H4 (cell line): ENCODE data around the gene CADM4. TPM values are rescaled to one million over a fixed set of nuclear protein-coding genes. Genes with fewer than 3 reads are reported as not detected.

Source experiments
- DNase-seq: peaks from one replicate; pipeline ENCODE4 v3.0.0-alpha.2; 2015; ENCODE audit warnings: low spot score
- total RNA-seq: library from RNA; depleted of rRNA; stranded (reverse); fragments of >200 nt; shearing (Covaris generic); gene quantifications from 2 replicates; pipeline ENCODE4 v1.2.3, GENCODE V29; 2014; rRNA removed

The CADM4 gene
- total RNA-seq, 1 experiment from 2014 or later, result 2.2 TPM

- DNase-seq, result no peak
Observed at GRCh38 chr19:43586346-43586745, 53.3 kb downstream of the CADM4 start.

GRCh38 chr19:43584484-43584883 lies 55.2 kb downstream of the CADM4 start:
- no peak for DNase-seq

GRCh38 chr19:43582495-43582894 lies 57.2 kb downstream of the CADM4 start:
- DNase-seq, result no peak

DNA sequence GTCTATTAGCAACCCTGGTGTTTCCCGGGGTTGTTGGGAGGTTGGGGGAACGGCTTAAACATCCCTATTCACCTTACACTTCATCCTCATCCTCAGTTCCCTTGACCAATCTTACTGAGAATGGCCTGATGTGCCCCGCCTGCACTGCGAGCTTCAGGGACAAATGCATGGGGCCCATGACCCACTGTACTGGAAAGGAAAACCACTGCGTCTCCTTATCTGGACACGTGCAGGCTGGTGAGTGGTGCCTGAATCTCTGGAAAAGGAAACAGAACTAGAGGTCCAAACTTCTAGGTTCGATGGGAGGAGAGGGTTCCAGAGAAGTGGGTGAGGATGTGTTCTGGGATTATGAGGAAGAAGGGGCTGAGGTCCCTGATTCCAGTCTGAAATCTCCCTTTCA lies 58.2 kb downstream of the CADM4 start:
- no peak for DNase-seq

DNA sequence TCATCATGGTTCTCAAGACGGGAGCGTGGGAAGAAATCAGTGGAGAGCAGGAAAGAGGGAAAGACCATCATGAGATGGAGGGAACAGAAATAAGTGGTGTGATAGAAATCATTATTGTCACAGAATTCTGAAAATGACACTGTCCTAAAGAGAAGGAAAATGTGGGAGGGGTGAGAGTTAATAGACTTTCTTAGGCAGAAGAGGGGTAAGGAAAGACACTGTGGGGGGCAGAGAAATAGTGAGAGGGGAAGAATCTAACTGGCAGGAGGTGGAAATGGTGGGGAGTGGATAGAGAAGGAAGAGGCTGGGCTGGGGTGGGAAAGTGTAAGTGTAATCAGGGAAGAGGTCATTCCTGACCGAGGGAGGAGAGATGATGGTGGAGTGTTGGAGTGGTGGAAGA lies 60.9 kb downstream of the CADM4 start:
- no peak for DNase-seq

DNA sequence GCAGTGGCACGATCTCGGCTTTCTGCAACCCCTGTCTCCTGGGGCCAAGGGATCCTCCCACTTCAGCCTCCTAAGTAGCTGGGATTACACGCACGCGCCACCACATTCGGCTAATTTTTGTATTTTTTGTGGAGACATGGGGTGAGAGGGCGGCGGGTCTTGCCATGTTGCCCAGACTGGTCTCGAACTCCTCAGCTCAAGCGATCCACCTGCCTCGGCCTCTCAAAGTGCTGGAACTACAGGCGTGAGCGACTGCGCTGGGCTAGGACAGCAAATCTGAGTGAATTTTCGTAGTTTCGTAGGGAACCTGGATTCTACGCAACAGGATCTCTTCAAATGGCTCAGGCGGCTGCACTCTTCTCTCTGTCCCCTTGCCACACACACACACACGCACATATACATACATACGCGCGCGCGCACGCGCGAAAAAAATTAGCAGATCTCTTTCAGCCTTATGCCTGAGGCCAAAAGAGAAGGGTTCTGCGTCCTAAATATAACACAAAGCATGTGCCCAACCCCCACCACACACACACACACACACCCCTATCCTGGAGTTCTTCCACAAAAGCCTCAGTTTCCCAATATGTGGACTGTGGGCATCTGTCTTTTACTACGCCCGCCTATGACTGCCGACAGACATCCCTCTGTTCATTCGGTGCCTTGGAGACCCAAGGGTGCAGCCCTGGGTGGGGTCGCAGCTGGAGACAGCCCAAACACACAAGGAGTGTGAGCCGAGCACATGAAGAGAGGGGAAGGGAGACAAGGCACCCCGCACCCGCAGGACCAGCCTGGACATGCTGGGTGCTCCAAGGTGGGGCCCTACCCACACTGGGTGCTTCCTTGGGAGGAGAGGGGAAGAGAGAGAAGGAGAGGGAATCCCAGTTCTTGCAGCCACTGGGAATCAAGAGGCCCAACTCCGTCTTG lies 63.4 kb downstream of the CADM4 start:
- no peak for DNase-seq

GRCh38 chr19:43575156-43575950 lies 64.3 kb downstream of the CADM4 start, which contains the start of the genes PINLYP and XRCC1:
PINLYP (plus strand) TSS chr19:43575801; CDS start chr19:43577192, 1,391 bp downstream.
XRCC1 (minus strand) TSS chr19:43575527; CDS start chr19:43575458, 69 bp downstream.
- DNase-seq, result peak; percentile 99

GRCh38 chr19:43574424-43575155 lies 65.1 kb downstream of the CADM4 start:
- DNase-seq, result peak; percentile 35

Other genes starting within 250 kb of the CADM4 start
- gene TEX101, start 225.0 kb downstream of the CADM4 start, total RNA-seq, result not detected in 2 replicates
- 0.17 and 0.29 TPM in 2 replicates for gene LYPD3, start 174.2 kb downstream of the CADM4 start, total RNA-seq
- gene PHLDB3, start 135.1 kb downstream of the CADM4 start, total RNA-seq, result 1.3 and 2.1 TPM in 2 replicates
- 33.6 and 50.4 TPM in 2 replicates for gene ETHE1, start 112.6 kb downstream of the CADM4 start, total RNA-seq
- not detected in 2 replicates for gene ZNF575, start 106.7 kb downstream of the CADM4 start, total RNA-seq
- 29.2 and 31.0 TPM in 2 replicates for gene XRCC1, start 64.3 kb downstream of the CADM4 start, total RNA-seq
- gene PINLYP, start 64.0 kb downstream of the CADM4 start, total RNA-seq, result not detected in 2 replicates
- gene IRGQ, start 43.7 kb downstream of the CADM4 start, total RNA-seq, result 20.6 and 22.4 TPM in 2 replicates
- gene ZNF576, start 43.3 kb downstream of the CADM4 start, total RNA-seq, result 12.5 and 17.7 TPM in 2 replicates
- gene SRRM5, start 27.8 kb downstream of the CADM4 start, total RNA-seq, result not detected in 2 replicates
- gene ZNF428, start 20.2 kb downstream of the CADM4 start, total RNA-seq, result 20.4 and 34.2 TPM in 2 replicates
- gene PLAUR, start 30.3 kb upstream of the CADM4 start, total RNA-seq, result 41.3 and 53.7 TPM in 2 replicates
- gene IRGC, start 76.2 kb upstream of the CADM4 start, total RNA-seq, result not detected in 2 replicates
- gene SMG9, start 115.1 kb upstream of the CADM4 start, total RNA-seq, result 7.9 and 14.9 TPM in 2 replicates
- gene KCNN4, start 141.1 kb upstream of the CADM4 start, total RNA-seq, result 1.2 and 3.1 TPM in 2 replicates
- gene LYPD5, start 162.6 kb upstream of the CADM4 start, total RNA-seq, result 0.66 TPM in 1 of 2 replicates, not detected in the other
- gene ZNF283, start 187.5 kb upstream of the CADM4 start, total RNA-seq, result 6.7 and 10.6 TPM in 2 replicates
- 0.12 and 0.19 TPM in 2 replicates for gene ZNF404, start 244.1 kb upstream of the CADM4 start, total RNA-seq